B cell (primary cell): ENCODE results near the gene PARD6G.
"Not testable (repeated sequence)": the region's sequence is repeated elsewhere in the genome, so short reads cannot be mapped to it uniquely, and the experiment has no call there.

Source experiments
- EZH2 ChIP-seq: IDR thresholded peaks from 2 replicates; pipeline ENCODE4 v1.6.1; 2012; ENCODE audit warnings: borderline replicate concordance, low read depth, mild to moderate bottlenecking, moderate library complexity, low read length; ENCODE audit not compliant: insufficient read depth, poor library complexity, severe bottlenecking
- TF ChIP-seq, protein P1 (sequence below): fragments of 200-600 bp; IDR thresholded peaks from one replicate; pipeline ENCODE4 v1.8.0; 2022; ENCODE audit warnings: antibody characterized with exemption, mild to moderate bottlenecking

- TF ChIP-seq, protein P1, sequence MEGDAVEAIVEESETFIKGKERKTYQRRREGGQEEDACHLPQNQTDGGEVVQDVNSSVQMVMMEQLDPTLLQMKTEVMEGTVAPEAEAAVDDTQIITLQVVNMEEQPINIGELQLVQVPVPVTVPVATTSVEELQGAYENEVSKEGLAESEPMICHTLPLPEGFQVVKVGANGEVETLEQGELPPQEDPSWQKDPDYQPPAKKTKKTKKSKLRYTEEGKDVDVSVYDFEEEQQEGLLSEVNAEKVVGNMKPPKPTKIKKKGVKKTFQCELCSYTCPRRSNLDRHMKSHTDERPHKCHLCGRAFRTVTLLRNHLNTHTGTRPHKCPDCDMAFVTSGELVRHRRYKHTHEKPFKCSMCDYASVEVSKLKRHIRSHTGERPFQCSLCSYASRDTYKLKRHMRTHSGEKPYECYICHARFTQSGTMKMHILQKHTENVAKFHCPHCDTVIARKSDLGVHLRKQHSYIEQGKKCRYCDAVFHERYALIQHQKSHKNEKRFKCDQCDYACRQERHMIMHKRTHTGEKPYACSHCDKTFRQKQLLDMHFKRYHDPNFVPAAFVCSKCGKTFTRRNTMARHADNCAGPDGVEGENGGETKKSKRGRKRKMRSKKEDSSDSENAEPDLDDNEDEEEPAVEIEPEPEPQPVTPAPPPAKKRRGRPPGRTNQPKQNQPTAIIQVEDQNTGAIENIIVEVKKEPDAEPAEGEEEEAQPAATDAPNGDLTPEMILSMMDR, result not testable (repeated sequence)
- not testable (repeated sequence) for TF ChIP-seq EZH2
These were observed 9.8 kb downstream of the PARD6G start for GRCh38 chr18:80237519-80237918.
